ENCODE results near the gene SFT2D3. TPM values are rescaled to one million over a fixed set of nuclear protein-coding genes. Genes with fewer than 3 reads are reported as not detected.

Gene SFT2D3
- total RNA-seq, 2 experiments from 2014 or later: 3.9 to 4.4 TPM

Other genes starting within 250 kb of the SFT2D3 start
- gene IWS1, start 175.0 kb upstream of the SFT2D3 start, total RNA-seq: 10 to 100 TPM; 52.5 to 58.7 TPM
- gene MYO7B, start 165.8 kb upstream of the SFT2D3 start, total RNA-seq: under 1 TPM; 0.62 to 0.88 TPM
- gene GPR17, start 55.3 kb upstream of the SFT2D3 start, total RNA-seq: not detected
- 10 to 100 TPM; 14.6 to 15.8 TPM for gene LIMS2, start 26.0 kb upstream of the SFT2D3 start, total RNA-seq
- 10 to 100 TPM; 76.5 to 82.5 TPM for gene WDR33, start 109.7 kb downstream of the SFT2D3 start, total RNA-seq
- 10 to 100 TPM; 91.8 to 97.2 TPM for gene POLR2D, start 156.7 kb downstream of the SFT2D3 start, total RNA-seq
- 10 to 100 TPM; 16.4 to 17.4 TPM for gene AMMECR1L, start 184.5 kb downstream of the SFT2D3 start, total RNA-seq

Data from activated naive CD8-positive, alpha-beta T cell treated with anti-CD3 and anti-CD28 coated beads for 36 hours (primary cell).